GM10266 (cell line): ENCODE results near the gene CRISPLD2.
"Not testable (repeated sequence)": the region's sequence is repeated elsewhere in the genome, so short reads cannot be mapped to it uniquely, and the experiment has no call there.

ENCODE experiments used
- DNase-seq: peaks from one replicate; pipeline ENCODE4 v3.0.0; 2012; ENCODE audit errors: extremely low spot score
- CTCF ChIP-seq: IDR thresholded peaks from 2 replicates; pipeline ENCODE4 v1.5.1; 2012; ENCODE audit warnings: mild to moderate bottlenecking, low read depth; ENCODE audit not compliant: control insufficient read depth, insufficient read depth; ENCODE audit errors: missing control alignments

CRISPLD2 gene

GRCh38 chr16:84868328-84868727 is 48.5 kb downstream of the CRISPLD2 start:
- no peak for DNase-seq
- TF ChIP-seq CTCF, result no peak

GRCh38 chr16:84868829-84869472 is 49.2 kb downstream of the CRISPLD2 start:
- DNase-seq, result no peak
- no peak for TF ChIP-seq CTCF

- TF ChIP-seq CTCF, result no peak
- no peak for DNase-seq
Measured at GRCh38 chr16:84869473-84869845, 49.7 kb downstream of the CRISPLD2 start.

- DNase-seq, result not testable (repeated sequence)
Measured at GRCh38 chr16:84872971-84873370, 53.2 kb downstream of the CRISPLD2 start.

- TF ChIP-seq CTCF, result no peak
- DNase-seq, result no peak
Measured at GRCh38 chr16:84874004-84874435, 54.2 kb downstream of the CRISPLD2 start.

- no peak for TF ChIP-seq CTCF
- no peak for DNase-seq
Measured at GRCh38 chr16:84874553-84874952, 54.8 kb downstream of the CRISPLD2 start.

- TF ChIP-seq CTCF, result no peak
- no peak for DNase-seq
Measured at GRCh38 chr16:84874983-84875382, 55.2 kb downstream of the CRISPLD2 start.

- TF ChIP-seq CTCF, result no peak
- DNase-seq, result no peak
Measured at GRCh38 chr16:84875846-84876245, 56.1 kb downstream of the CRISPLD2 start.
